ENCODE measurements around the gene SH3TC1. TPM values are rescaled to one million over a fixed set of nuclear protein-coding genes. Genes with fewer than 3 reads are reported as not detected.

Gene SH3TC1
- polyA plus RNA-seq, 1 donor (not counting 4 experiments of a cell fraction or from before 2014, with no cell fraction given) = 12.3 TPM

DNA sequence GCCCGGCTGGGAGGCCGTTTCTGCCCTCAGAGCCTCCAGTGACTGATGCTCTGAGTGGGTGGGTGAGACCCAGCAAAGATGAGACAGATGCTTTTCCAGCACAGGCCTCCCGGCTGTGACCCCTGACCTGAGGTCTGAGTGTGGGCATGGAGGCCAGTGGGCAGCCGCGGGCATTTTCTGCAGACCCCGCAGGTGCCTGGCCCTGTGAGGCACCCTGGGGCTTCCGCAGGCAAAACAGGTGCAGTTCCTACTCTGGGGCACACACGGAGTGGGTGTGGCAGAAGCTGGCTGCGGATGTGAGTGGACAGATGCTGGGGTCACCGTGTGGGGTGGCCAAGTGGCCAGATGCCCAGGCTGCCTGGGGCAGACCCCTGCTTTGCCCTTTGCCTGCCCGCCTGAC lies 85.3 kb downstream of the SH3TC1 start:
- peaks cover 20% of the 10 kb centered on the region for H3K27me3 ChIP-seq (ENCODE audit: control insufficient read depth, extremely low read depth, insufficient read depth, low read length)
- H3K4me2 ChIP-seq (ENCODE audit: control insufficient read depth, extremely low read depth, insufficient read depth, low read depth, low read length) = no peak overlapping the region
- H3K36me3 ChIP-seq (ENCODE audit: control insufficient read depth in 2 of 2, extremely low read depth in 1 of 2, insufficient read depth in 2 of 2, low read length in 2 of 2) = no peaks in the 10 kb centered on the region
- no peaks in the 10 kb centered on the region for H4K20me1 ChIP-seq (ENCODE audit: control insufficient read depth, extremely low read depth, insufficient read depth, low read length)
- no peaks in the 10 kb centered on the region for H3K9me1 ChIP-seq (ENCODE audit: control insufficient read depth, extremely low read depth, insufficient read depth, low read length)
- H2AFZ ChIP-seq (ENCODE audit: control insufficient read depth, low read length) = no peak overlapping the region
- no peak overlapping the region for H3K27ac ChIP-seq (ENCODE audit: control insufficient read depth, insufficient read depth, low read length)
- dilution Hi-C loops (cut with MboI; ENCODE audit: extremely low pct_ligation_motif_present, low sequenced_read_pairs) = no loop called here
- H3K4me1 ChIP-seq (ENCODE audit: control insufficient read depth, extremely low read depth, insufficient read depth, low read length) = no peaks in the 10 kb centered on the region
- TF ChIP-seq, protein P1, sequence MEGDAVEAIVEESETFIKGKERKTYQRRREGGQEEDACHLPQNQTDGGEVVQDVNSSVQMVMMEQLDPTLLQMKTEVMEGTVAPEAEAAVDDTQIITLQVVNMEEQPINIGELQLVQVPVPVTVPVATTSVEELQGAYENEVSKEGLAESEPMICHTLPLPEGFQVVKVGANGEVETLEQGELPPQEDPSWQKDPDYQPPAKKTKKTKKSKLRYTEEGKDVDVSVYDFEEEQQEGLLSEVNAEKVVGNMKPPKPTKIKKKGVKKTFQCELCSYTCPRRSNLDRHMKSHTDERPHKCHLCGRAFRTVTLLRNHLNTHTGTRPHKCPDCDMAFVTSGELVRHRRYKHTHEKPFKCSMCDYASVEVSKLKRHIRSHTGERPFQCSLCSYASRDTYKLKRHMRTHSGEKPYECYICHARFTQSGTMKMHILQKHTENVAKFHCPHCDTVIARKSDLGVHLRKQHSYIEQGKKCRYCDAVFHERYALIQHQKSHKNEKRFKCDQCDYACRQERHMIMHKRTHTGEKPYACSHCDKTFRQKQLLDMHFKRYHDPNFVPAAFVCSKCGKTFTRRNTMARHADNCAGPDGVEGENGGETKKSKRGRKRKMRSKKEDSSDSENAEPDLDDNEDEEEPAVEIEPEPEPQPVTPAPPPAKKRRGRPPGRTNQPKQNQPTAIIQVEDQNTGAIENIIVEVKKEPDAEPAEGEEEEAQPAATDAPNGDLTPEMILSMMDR (optimal IDR thresholded peaks at IDR 0.05 in 1 of 3, IDR thresholded peaks at IDR 0.05 in 1 of 3, conservative IDR thresholded peaks at IDR 0.05 in 1 of 3; ENCODE audit: extremely low read depth in 1 of 3, insufficient read depth in 2 of 3, low read length in 3 of 3) = no peak
- no peak for TF ChIP-seq EZH2 (IDR thresholded peaks at IDR 0.05; ENCODE audit: low read length)
- H3K9ac ChIP-seq (ENCODE audit: control insufficient read depth, extremely low read depth, insufficient read depth, low read length) = no peak overlapping the region
- FAIRE-seq (no peak), DNase-seq (ENCODE audit: low read depth, low spot score) (no peak)
- H3K79me2 ChIP-seq (ENCODE audit: control insufficient read depth, insufficient read depth, low read length) = no peaks in the 10 kb centered on the region
- H3K9me3 ChIP-seq (ENCODE audit: control insufficient read depth, low read depth, low read length) = no peaks in the 10 kb centered on the region
- no peak overlapping the region for H3K4me3 ChIP-seq (ENCODE audit: control insufficient read depth in 2 of 3, extremely low read depth in 1 of 3, insufficient read depth in 2 of 3, low read depth in 1 of 3, low read length in 3 of 3)

DNA sequence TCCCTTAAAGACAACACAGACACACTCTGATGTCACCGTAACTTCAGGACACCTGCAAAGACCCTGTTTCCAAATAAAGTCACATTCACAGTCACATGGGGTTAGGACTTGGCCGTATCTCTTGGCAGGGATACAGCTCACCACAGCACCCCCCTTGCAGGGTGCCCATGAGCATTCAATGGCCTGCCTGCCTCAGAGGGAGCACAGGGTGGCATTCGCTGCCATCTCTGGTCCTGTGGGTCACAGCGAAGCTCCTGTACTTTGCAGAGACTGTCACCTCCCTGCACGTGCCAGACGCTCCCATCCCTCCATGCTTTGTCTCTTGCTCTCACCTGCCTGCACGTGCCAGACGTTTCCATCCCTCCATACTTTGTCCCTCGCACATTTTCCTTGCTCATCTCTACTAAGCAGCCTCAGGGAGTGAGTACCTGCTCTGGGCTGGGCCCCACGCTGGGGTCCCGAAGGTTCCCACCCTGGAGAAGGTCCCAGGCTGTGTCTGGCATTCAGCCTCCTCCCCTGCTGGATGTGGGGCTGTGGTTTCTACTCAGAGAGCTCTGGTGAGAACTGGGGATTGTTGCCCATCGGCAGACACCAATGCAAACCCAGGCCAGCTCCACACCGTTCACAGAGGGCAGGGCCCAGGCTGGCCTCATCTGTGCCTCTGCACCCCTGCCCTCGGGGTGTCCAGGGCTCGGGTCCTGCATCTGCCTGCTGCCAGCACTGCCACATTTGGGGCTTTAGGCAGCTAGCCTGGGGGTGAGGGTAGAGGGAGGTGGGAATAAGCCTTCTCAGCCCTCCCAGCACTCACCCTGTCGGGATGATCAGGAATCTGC lies 86.3 kb downstream of the SH3TC1 start:
- H4K20me1 ChIP-seq (ENCODE audit: control insufficient read depth, extremely low read depth, insufficient read depth, low read length) = no peaks in the 10 kb centered on the region
- H3K79me2 ChIP-seq (ENCODE audit: control insufficient read depth, insufficient read depth, low read length) = no peaks in the 10 kb centered on the region
- peaks cover 20% of the 10 kb centered on the region for H3K27me3 ChIP-seq (ENCODE audit: control insufficient read depth, extremely low read depth, insufficient read depth, low read length)
- dilution Hi-C loops (cut with MboI; ENCODE audit: extremely low pct_ligation_motif_present, low sequenced_read_pairs) = no loop called here
- H3K4me2 ChIP-seq (ENCODE audit: control insufficient read depth, extremely low read depth, insufficient read depth, low read depth, low read length) = no peak overlapping the region
- H3K9me3 ChIP-seq (ENCODE audit: control insufficient read depth, low read depth, low read length) = no peaks in the 10 kb centered on the region
- H3K4me3 ChIP-seq (ENCODE audit: control insufficient read depth in 2 of 3, extremely low read depth in 1 of 3, insufficient read depth in 2 of 3, low read depth in 1 of 3, low read length in 3 of 3) = no peak overlapping the region
- TF ChIP-seq, protein P1 (optimal IDR thresholded peaks at IDR 0.05 in 1 of 3, IDR thresholded peaks at IDR 0.05 in 1 of 3, conservative IDR thresholded peaks at IDR 0.05 in 1 of 3; ENCODE audit: extremely low read depth in 1 of 3, insufficient read depth in 2 of 3, low read length in 3 of 3) = no peak
- no peak for TF ChIP-seq EZH2 (IDR thresholded peaks at IDR 0.05; ENCODE audit: low read length)
- no peaks in the 10 kb centered on the region for H3K36me3 ChIP-seq (ENCODE audit: control insufficient read depth in 2 of 2, extremely low read depth in 1 of 2, insufficient read depth in 2 of 2, low read length in 2 of 2)
- H3K27ac ChIP-seq (ENCODE audit: control insufficient read depth, insufficient read depth, low read length) = no peak overlapping the region
- FAIRE-seq (no peak), DNase-seq (ENCODE audit: low read depth, low spot score) (no peak)
- H3K9ac ChIP-seq (ENCODE audit: control insufficient read depth, extremely low read depth, insufficient read depth, low read length) = no peak overlapping the region
- no peaks in the 10 kb centered on the region for H3K9me1 ChIP-seq (ENCODE audit: control insufficient read depth, extremely low read depth, insufficient read depth, low read length)
- H3K4me1 ChIP-seq (ENCODE audit: control insufficient read depth, extremely low read depth, insufficient read depth, low read length) = no peaks in the 10 kb centered on the region
- no peak overlapping the region for H2AFZ ChIP-seq (ENCODE audit: control insufficient read depth, low read length)

Measured in keratinocyte (primary cell).